Measurements from ENCODE around the gene MUC3A. TPM values are rescaled to one million over a fixed set of nuclear protein-coding genes. Genes with fewer than 3 reads are reported as not detected.

The MUC3A gene
- total RNA-seq, 1 donor, result not detected

DNA sequence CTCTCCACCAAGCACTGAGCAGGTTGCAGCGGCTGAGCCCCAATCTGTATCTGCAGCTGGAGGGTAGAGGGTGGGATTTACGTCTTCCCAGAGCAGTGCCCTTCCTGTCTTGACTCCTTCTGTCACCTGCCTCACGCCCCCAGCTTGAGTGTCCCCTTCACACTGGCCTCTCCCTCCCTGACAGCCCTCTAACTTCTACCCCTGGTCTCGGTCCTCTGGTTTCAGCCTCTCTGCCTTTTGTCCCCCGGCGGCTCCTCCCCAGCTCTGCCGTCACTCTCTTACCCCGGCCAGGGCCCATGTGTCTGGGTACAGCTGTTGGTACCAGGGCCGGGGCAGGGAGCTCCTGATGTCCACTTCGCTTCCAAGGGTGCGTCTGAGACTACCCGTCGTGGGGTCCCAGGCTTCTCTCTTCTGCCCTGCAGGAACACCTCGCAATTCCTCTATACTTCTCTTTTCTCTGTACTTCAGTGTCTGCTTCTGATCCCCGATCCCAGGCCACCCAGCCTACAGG is 654 bp downstream of the MUC3A start:
- TF ChIP-seq, protein P1, sequence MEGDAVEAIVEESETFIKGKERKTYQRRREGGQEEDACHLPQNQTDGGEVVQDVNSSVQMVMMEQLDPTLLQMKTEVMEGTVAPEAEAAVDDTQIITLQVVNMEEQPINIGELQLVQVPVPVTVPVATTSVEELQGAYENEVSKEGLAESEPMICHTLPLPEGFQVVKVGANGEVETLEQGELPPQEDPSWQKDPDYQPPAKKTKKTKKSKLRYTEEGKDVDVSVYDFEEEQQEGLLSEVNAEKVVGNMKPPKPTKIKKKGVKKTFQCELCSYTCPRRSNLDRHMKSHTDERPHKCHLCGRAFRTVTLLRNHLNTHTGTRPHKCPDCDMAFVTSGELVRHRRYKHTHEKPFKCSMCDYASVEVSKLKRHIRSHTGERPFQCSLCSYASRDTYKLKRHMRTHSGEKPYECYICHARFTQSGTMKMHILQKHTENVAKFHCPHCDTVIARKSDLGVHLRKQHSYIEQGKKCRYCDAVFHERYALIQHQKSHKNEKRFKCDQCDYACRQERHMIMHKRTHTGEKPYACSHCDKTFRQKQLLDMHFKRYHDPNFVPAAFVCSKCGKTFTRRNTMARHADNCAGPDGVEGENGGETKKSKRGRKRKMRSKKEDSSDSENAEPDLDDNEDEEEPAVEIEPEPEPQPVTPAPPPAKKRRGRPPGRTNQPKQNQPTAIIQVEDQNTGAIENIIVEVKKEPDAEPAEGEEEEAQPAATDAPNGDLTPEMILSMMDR (IDR thresholded peaks at IDR 0.05; ENCODE audit: insufficient read depth, low read depth, low read length), result no peak
- no peak overlapping the region for H3K4me3 ChIP-seq (ENCODE audit: low read depth, low read length)
- DNase-seq (ENCODE audit: low read depth), result no peak

DNA sequence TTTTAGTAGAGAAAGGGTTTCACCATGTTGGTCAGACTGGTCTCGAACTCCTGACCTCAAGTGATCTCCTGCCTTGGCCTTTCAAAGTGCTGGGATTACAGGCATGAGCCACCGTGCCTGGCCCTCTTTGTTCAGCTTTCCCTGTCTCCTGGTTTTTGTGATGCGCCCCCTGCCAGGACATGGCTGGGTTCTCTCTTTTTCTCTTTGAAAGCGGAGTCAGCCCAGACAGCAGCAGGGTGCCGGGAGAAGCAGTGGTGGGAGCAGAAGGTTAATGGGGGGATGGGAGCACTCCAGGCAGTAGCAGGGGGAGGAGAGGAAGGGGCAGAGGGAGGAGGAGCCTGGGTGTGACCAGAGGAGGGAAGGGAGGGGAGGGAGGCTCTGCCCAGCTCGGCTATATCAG is 1.8 kb downstream of the MUC3A start:
- H3K4me3 ChIP-seq (ENCODE audit: low read depth, low read length), result no peak overlapping the region
- TF ChIP-seq, protein P1 (IDR thresholded peaks at IDR 0.05; ENCODE audit: insufficient read depth, low read depth, low read length), result no peak
- DNase-seq (ENCODE audit: low read depth), result no peak

DNA sequence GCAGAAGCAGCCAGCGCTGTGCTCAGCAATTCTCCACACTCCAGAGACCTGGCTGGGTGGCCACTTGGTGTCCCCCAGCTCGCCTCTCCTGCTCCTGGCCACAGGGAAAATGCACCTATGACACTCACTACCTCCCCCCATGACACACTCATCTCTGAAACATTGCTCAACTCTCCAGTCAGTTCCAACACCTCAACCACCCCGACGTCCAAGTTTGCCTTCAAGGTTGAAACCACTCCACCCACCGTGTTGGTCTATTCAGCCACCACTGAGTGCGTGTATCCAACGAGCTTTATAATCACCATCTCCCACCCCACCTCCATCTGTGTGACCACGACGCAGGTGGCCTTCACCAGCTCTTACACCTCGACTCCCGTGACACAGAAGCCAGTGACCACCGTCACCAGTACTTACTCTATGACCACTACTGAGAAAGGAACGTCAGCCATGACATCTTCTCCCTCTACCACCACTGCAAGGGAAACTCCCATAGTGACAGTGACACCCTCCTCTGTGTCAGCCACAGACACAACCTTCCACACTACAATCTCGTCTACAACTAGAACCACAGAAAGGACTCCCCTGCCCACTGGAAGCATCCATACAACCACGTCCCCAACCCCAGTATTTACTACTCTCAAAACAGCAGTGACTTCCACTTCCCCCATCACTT is 2.7 kb downstream of the MUC3A start:
- DNase-seq (ENCODE audit: low read depth), result no peak
- no peak overlapping the region for H3K4me3 ChIP-seq (ENCODE audit: low read depth, low read length)
- TF ChIP-seq, protein P1 (IDR thresholded peaks at IDR 0.05; ENCODE audit: insufficient read depth, low read depth, low read length), result no peak

DNA sequence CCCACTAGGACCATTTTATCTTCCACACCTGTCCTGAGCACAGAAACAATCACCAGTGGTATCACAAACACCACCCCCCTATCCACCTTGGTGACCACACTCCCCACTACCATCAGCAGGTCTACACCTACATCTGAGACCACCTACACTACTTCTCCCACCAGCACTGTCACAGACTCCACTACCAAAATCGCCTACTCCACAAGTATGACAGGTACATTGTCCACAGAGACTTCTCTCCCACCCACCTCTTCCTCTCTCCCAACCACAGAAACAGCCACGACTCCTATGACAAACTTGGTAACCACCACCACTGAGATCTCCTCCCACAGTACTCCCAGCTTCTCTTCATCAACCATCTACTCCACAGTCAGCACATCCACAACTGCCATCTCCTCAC is 3.3 kb downstream of the MUC3A start:
- no peak for DNase-seq (ENCODE audit: low read depth)
- H3K4me3 ChIP-seq (ENCODE audit: low read depth, low read length), result no peak overlapping the region

DNA sequence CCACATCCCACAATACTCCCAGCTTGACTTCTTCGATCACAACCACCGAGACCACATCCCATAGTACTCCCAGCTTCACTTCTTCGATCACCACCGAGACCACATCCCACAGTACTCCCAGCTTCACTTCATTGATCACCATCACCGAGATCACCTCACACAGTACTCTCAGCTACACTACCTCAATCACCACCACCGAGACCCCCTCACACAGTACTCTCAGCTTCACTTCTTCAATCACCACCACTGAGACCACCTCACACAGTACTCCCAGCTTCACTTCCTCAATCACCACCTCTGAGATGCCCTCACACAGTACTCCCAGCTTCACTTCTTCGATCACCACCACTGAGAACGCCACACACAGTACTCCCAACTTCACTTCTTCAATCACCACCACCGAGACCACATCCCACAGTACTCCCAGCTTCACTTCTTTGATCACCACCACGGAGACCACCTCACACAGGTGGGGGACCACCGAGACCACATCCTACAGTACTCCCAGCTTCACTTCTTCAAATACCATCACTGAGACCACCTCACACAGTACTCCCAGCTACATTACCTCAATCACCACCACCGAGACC is 8.6 kb downstream of the MUC3A start:
- DNase-seq (ENCODE audit: low read depth), result no peak
- no peak overlapping the region for H3K4me3 ChIP-seq (ENCODE audit: low read depth, low read length)
- TF ChIP-seq, protein P1 (IDR thresholded peaks at IDR 0.05; ENCODE audit: insufficient read depth, low read depth, low read length), result no peak

More for the DNA sequence above, 3.3 kb downstream of the MUC3A start:
- TF ChIP-seq, protein P1 (IDR thresholded peaks at IDR 0.05; ENCODE audit: insufficient read depth, low read depth, low read length), result no peak

DNA sequence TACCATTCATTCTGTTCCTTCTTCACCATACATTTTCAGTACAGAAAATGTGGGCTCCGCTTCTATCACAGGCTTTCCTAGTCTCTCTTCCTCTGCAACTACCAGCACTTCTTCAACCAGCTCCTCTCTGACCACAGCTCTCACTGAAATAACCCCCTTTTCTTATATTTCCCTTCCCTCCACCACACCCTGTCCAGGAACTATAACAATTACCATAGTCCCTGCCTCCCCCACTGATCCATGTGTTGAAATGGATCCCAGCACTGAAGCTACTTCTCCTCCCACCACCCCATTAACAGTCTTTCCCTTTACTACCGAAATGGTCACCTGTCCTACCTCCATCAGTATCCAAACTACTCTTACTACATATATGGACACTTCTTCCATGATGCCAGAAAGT is 10.6 kb downstream of the MUC3A start:
- TF ChIP-seq, protein P1 (IDR thresholded peaks at IDR 0.05; ENCODE audit: insufficient read depth, low read depth, low read length), result no peak
- no peak for DNase-seq (ENCODE audit: low read depth)
- no peak overlapping the region for H3K4me3 ChIP-seq (ENCODE audit: low read depth, low read length)
